Panc1 (cell line): ENCODE measurements around the gene EIF2B2. TPM values are rescaled to one million over a fixed set of nuclear protein-coding genes. Genes with fewer than 3 reads are reported as not detected.

Experiments
- ATAC-seq: fragments of 200-7000 bp; cut with Tn5 transposase; 2 replicates; pipeline ENCODE4 v1.9.1; 2020; ENCODE audit warnings: mild to moderate bottlenecking, moderate library complexity
- BruUV-seq: library from RNA; stranded (reverse); fragments of 400-500 nt; replicated peaks from 2 replicates; lab custom pipeline; 2021; lab: Mats Ljungman, UMichigan
- CTCF ChIA-PET: fragments of 300-600 bp; sonication (Branson Sonifier 250); formaldehyde crosslinking; loops from one replicate; lab custom pipeline; 2022; ENCODE audit warnings: antibody characterized with exemption; lab: Charles Lee
- POLR2A ChIA-PET: fragments of 300-600 bp; sonication (Branson Sonifier 250); formaldehyde crosslinking; loops from one replicate; lab custom pipeline; 2022; ENCODE audit warnings: antibody characterized with exemption; lab: Charles Lee
- DNase-seq: peaks from one replicate; pipeline ENCODE4 v3.0.0-alpha.2; 2010; ENCODE audit warnings: low read depth, low spot score
- H3K27ac ChIP-seq: 2 replicates; pipeline ENCODE4 v1.5.1; 2011; ENCODE audit warnings: mild to moderate bottlenecking, low read length, inconsistent platforms
- H3K27me3 ChIP-seq: fragments of 200-500 bp; sonication (Bioruptor generic); 2 replicates; pipeline ENCODE4 v1.6.0; 2014; ENCODE audit warnings: low read length, inconsistent platforms; ENCODE audit not compliant: control insufficient read depth, insufficient read depth
- H3K36me3 ChIP-seq: fragments of 200-500 bp; sonication (Bioruptor generic); 2 replicates; pipeline ENCODE4 v1.5.1; 2014; ENCODE audit warnings: inconsistent platforms, mild to moderate bottlenecking, low read length, moderate library complexity; ENCODE audit not compliant: control insufficient read depth, insufficient read depth
- H3K4me1 ChIP-seq: 2 replicates; pipeline ENCODE4 v1.5.1; 2011; ENCODE audit warnings: inconsistent platforms, mild to moderate bottlenecking, low read length, moderate library complexity; ENCODE audit not compliant: control insufficient read depth, insufficient read depth
- H3K4me3 ChIP-seq, 2 experiments: 2 replicates each; pipeline ENCODE4 v1.5.1; 2011 to 2012; ENCODE audit warnings: low read depth in 2 of 2, low read length in 2 of 2, mild to moderate bottlenecking in 2 of 2, inconsistent platforms in 1 of 2, moderate library complexity in 1 of 2
- H3K9me3 ChIP-seq: fragments of 200-500 bp; sonication (Bioruptor generic); 2 replicates; pipeline ENCODE4 v1.5.1; 2014; ENCODE audit warnings: low read depth, mild to moderate bottlenecking, inconsistent platforms, low read length, moderate library complexity; ENCODE audit not compliant: control insufficient read depth, insufficient read depth
- CTCF ChIP-seq: fragments of 450-650 bp; IDR thresholded peaks from 2 replicates; pipeline ENCODE4 v1.5.1; 2017; ENCODE audit warnings: mild to moderate bottlenecking
- POLR2AphosphoS5 ChIP-seq: IDR thresholded peaks from 2 replicates; pipeline ENCODE4 v1.6.1; 2012; ENCODE audit warnings: mild to moderate bottlenecking, low read depth, low read length, moderate library complexity
- REST ChIP-seq, 2 experiments: IDR thresholded peaks; 2 replicates each; pipeline ENCODE4 v1.6.1; 2011 to 2012; ENCODE audit warnings: low read depth in 2 of 2, control low read depth in 1 of 2, low read length in 1 of 2, mild to moderate bottlenecking in 1 of 2, moderate library complexity in 1 of 2; ENCODE audit not compliant: insufficient read depth in 1 of 2
- SIN3A ChIP-seq: IDR thresholded peaks from 2 replicates; pipeline ENCODE4 v1.6.1; 2012; ENCODE audit warnings: low read depth, mild to moderate bottlenecking, low read length, moderate library complexity, borderline replicate concordance; ENCODE audit not compliant: insufficient read depth
- TCF7L2 ChIP-seq: IDR thresholded peaks from 2 replicates; pipeline ENCODE4 v1.6.1; 2011; ENCODE audit warnings: mild to moderate bottlenecking, low read depth, low read length, inconsistent platforms
- in situ Hi-C: cut with HindIII; loops from 2 replicates; pipeline ENCODE4 v1.10.0; 2016; ENCODE audit warnings: low sequenced_read_pairs, low pct_unique_long_range_greater_than_20kb
- intact Hi-C: fragments of 100-400 bp; cut with micrococcal nuclease; formaldehyde crosslinking; loops from one replicate; pipeline ENCODE4 v1.10.0; 2022; ENCODE audit not compliant: unreplicated experiment
- total RNA-seq: library from RNA; stranded (reverse); gene quantifications from one replicate; pipeline ENCODE4 v1.2.1, GENCODE V29; 2021; ENCODE audit not compliant: unreplicated experiment

The EIF2B2 gene
- total RNA-seq, 1 experiment from 2014 or later, result 37.5 TPM

DNA sequence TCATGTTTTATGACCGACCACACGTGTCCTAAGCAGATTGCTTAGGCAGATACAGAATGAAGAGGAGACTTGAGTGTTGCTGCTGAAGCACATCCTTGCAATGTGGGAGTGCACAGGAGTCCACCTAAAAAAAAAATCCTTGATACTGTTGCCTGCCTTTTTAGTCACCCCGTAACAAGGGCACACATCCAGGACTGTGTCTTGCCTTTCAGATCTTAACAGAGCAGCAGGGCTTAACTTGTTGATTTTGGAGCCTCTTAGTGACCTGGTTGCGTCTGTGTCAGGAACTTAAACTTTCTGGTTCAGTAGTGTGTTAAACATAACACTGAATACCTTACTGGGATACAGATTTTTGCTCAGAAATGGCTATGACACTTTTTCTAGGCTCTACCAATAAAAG is 6.5 kb downstream of the EIF2B2 start:
- H3K36me3 ChIP-seq, result peaks cover 13% of the 10 kb centered on the region
- intact Hi-C loops, result loop anchor here (10.0 kb wide), 1 partner anchor 64 kb away; no protein-coding TSS in a partner anchor
- POLR2A ChIA-PET, result no interaction called here
- H3K4me1 ChIP-seq, result peaks cover 1% of the 10 kb centered on the region
- no peak overlapping the region for H3K4me3 ChIP-seq
- H3K27ac ChIP-seq, result no peak overlapping the region
- ATAC-seq, result no peak
- no peak for TF ChIP-seq TCF7L2
- no peak; the same call in 1 of the 2 replicates for TF ChIP-seq POLR2AphosphoS5
- DNase-seq, result no peak
- CTCF ChIA-PET, result no interaction called here
- in situ Hi-C loops, result no loop called here
- BruUV-seq, result no TSS peak
- H3K27me3 ChIP-seq, result no peaks in the 10 kb centered on the region
- no peaks in the 10 kb centered on the region for H3K9me3 ChIP-seq

DNA sequence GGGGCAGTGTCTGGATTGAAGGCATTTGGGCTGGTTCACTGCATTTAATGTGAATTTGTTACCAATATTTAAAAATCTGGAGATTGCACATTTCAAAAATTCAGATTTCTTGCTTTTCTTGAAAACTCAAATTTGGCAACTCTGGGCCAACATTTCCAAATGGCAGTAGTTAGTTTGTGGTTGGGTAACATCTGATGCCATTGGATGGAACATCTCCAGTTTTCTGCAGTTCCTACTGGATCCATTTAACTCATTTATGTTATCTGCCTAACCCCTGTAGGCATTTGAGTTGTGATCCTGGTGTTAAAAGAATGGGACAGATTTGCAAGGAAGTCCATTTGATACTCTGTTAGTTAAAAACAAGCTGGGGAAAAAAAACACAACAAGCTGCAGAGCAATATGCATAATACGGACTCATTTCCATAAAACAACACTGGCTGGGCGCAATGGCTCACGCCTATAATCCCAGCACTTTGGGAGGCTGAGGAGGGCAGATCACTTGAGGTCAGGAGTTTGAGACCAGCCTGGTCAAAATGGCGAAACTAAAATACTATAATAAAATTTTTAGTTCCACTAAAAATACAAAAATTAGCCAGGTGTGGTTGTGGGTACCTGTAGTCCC is 7.9 kb downstream of the EIF2B2 start:
- no peak overlapping the region for H3K27ac ChIP-seq
- no peak for ATAC-seq
- ChIA-PET CTCF (no interaction called here), POLR2A (no interaction called here)
- intact Hi-C loops (no loop called here), in situ Hi-C loops (no loop called here)
- no peak for TF ChIP-seq POLR2AphosphoS5
- no peak for TF ChIP-seq TCF7L2
- no peak for TF ChIP-seq SIN3A
- no peak for TF ChIP-seq REST (IDR thresholded peaks at IDR 0.05; ENCODE audit: insufficient read depth in 1 of 2, low read depth in 2 of 2, low read length in 1 of 2)
- TF ChIP-seq CTCF, result no peak
- H3K36me3 ChIP-seq, result peaks cover 12% of the 10 kb centered on the region
- H3K4me1 ChIP-seq, result no peaks in the 10 kb centered on the region; the same call in 1 of the 2 replicates
- no peaks in the 10 kb centered on the region for H3K27me3 ChIP-seq
- H3K9me3 ChIP-seq, result no peaks in the 10 kb centered on the region
- no peak for DNase-seq
- BruUV-seq, result no TSS peak
- H3K4me3 ChIP-seq, result no peak overlapping the region

GRCh38 chr14:75011356-75011994 is 8.8 kb downstream of the EIF2B2 start:
- no peaks in the 10 kb centered on the region for H3K27me3 ChIP-seq
- no peak overlapping the region for H3K27ac ChIP-seq
- TF ChIP-seq REST (IDR thresholded peaks at IDR 0.05; ENCODE audit: insufficient read depth in 1 of 2, low read depth in 2 of 2, low read length in 1 of 2) (no peak), CTCF (no peak), TCF7L2 (no peak), POLR2AphosphoS5 (peak; percentile 34; the same call in 1 of the 2 replicates), SIN3A (no peak)
- BruUV-seq, result no TSS peak
- ChIA-PET CTCF (no interaction called here), POLR2A (no interaction called here)
- H3K9me3 ChIP-seq, result no peaks in the 10 kb centered on the region
- H3K36me3 ChIP-seq, result peaks cover 18% of the 10 kb centered on the region
- intact Hi-C loops, result no loop called here
- DNase-seq (no peak), ATAC-seq (0 out of 2 replicates have a peak, but pooled peaks have one; percentile 56)
- no peak overlapping the region for H3K4me3 ChIP-seq
- no peaks in the 10 kb centered on the region; the same call in 1 of the 2 replicates for H3K4me1 ChIP-seq
- in situ Hi-C loops, result no loop called here
